ENCODE data around the gene ERFE.

DNA sequence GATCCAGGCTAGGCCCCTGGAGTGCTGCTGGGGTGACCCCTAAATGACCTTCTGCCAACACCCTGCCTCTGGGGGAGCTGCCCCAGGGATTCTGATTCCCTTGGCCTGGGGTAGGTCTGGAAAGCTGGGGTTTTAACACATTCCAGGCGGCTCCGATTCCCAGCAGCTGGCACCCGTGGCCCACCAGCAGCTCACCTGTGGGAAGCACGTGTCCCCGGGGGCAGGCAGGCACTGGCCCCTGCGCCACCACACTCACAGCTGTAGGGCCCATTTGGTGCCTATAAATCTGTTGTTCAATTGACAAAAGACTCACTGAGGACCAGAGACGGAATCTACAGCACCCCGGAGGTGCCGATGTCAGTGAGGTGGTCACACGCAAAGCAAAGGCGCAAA, 24.4 kb upstream of the ERFE start:
- TF ChIP-seq, protein P1, sequence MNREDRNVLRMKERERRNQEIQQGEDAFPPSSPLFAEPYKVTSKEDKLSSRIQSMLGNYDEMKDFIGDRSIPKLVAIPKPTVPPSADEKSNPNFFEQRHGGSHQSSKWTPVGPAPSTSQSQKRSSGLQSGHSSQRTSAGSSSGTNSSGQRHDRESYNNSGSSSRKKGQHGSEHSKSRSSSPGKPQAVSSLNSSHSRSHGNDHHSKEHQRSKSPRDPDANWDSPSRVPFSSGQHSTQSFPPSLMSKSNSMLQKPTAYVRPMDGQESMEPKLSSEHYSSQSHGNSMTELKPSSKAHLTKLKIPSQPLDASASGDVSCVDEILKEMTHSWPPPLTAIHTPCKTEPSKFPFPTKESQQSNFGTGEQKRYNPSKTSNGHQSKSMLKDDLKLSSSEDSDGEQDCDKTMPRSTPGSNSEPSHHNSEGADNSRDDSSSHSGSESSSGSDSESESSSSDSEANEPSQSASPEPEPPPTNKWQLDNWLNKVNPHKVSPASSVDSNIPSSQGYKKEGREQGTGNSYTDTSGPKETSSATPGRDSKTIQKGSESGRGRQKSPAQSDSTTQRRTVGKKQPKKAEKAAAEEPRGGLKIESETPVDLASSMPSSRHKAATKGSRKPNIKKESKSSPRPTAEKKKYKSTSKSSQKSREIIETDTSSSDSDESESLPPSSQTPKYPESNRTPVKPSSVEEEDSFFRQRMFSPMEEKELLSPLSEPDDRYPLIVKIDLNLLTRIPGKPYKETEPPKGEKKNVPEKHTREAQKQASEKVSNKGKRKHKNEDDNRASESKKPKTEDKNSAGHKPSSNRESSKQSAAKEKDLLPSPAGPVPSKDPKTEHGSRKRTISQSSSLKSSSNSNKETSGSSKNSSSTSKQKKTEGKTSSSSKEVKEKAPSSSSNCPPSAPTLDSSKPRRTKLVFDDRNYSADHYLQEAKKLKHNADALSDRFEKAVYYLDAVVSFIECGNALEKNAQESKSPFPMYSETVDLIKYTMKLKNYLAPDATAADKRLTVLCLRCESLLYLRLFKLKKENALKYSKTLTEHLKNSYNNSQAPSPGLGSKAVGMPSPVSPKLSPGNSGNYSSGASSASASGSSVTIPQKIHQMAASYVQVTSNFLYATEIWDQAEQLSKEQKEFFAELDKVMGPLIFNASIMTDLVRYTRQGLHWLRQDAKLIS (CRISPR knock-in tag; IDR thresholded peaks at IDR 0.05; ENCODE audit: borderline replicate concordance): no peak
- TF ChIP-seq, protein P2, sequence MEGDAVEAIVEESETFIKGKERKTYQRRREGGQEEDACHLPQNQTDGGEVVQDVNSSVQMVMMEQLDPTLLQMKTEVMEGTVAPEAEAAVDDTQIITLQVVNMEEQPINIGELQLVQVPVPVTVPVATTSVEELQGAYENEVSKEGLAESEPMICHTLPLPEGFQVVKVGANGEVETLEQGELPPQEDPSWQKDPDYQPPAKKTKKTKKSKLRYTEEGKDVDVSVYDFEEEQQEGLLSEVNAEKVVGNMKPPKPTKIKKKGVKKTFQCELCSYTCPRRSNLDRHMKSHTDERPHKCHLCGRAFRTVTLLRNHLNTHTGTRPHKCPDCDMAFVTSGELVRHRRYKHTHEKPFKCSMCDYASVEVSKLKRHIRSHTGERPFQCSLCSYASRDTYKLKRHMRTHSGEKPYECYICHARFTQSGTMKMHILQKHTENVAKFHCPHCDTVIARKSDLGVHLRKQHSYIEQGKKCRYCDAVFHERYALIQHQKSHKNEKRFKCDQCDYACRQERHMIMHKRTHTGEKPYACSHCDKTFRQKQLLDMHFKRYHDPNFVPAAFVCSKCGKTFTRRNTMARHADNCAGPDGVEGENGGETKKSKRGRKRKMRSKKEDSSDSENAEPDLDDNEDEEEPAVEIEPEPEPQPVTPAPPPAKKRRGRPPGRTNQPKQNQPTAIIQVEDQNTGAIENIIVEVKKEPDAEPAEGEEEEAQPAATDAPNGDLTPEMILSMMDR (IDR thresholded peaks at IDR 0.05): no peak

All from WTC11 (cell line).